A549 (cell line): ENCODE data around the gene PTPRN2.
"Not testable (repeated sequence)": the region's sequence is repeated elsewhere in the genome, so short reads cannot be mapped to it uniquely, and the experiment has no call there.

ENCODE experiments used
- ESRRA ChIP-seq: fragments of 150-350 bp; IDR thresholded peaks from 2 replicates; pipeline ENCODE4 v1.6.1; 2014; ENCODE audit warnings: mild to moderate bottlenecking, low read length, borderline replicate concordance
- HOXB5 ChIP-seq: fragments of 250-450 bp; sonication (Bioruptor Pico); IDR thresholded peaks from 2 replicates; pipeline ENCODE4 v1.5.0; 2020; ENCODE audit warnings: mild to moderate bottlenecking, moderate library complexity
- MYC ChIP-seq: IDR thresholded peaks from 2 replicates; pipeline ENCODE4 v1.6.1; 2012; ENCODE audit warnings: mild to moderate bottlenecking, inconsistent platforms, low read length, improper control_type of control experiment, borderline replicate concordance
- RAD21 ChIP-seq, 2 experiments: fragments of >200 bp in 1 of 2; sonication (Bioruptor Twin) in 1 of 2; formaldehyde crosslinking in 1 of 2; IDR thresholded peaks in 1 of 2; conservative IDR thresholded peaks in 1 of 2; 2 replicates in 1 of 2; 3 replicates in 1 of 2; pipeline ENCODE4 v1.6.1; 2012 to 2018; ENCODE audit warnings: inconsistent platforms in 1 of 2
- TF ChIP-seq, protein P1 (sequence below): fragments of >200 bp; sonication (Bioruptor Twin); formaldehyde crosslinking; IDR thresholded peaks from 3 replicates; pipeline ENCODE4 v1.5.1; 2016

DNA sequence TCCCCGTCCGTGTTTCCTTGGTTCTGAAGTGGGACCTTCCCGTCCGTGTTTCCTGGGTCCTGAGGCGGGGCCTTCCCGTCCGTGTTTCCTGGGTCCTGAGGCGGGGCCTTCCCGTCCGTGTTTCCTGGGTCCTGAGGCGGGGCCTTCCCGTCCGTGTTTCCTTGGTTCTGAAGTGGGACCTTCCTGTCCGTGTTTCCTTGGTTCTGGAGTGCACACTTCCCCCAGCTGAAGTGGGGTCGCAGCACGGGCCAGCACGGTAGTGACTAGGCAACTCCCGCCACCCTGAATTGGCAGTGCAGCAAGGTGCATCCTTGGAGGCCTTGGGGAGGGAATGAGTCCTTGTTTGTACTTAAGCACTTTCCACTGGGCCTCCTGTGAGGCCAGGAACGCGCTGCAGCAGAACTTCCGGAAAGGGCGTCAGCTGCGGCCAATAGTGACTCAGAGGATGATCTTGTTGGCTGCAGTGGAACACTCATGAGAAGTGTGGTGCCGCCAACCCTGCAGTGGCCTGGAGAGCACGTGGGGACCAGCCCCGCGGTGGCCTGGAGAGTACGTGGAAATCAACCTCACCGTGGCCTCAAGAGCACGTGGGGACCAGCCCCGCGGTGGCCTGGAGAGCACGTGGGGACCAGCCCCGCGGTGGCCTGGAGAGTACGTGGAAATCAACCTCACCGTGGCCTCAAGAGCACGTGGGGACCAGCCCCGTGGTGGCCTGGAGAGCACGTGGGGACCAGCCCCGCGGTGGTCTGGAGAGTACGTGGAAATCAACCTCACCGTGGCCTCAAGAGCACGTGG is 685.6 kb downstream of the PTPRN2 start:
- TF ChIP-seq MYC; RAD21 (conservative IDR thresholded peaks at IDR 0.05 in 1 of 2, IDR thresholded peaks at IDR 0.05 in 1 of 2); ESRRA; HOXB5 (CRISPR knock-in tag): not testable (repeated sequence)
- TF ChIP-seq, protein P1, sequence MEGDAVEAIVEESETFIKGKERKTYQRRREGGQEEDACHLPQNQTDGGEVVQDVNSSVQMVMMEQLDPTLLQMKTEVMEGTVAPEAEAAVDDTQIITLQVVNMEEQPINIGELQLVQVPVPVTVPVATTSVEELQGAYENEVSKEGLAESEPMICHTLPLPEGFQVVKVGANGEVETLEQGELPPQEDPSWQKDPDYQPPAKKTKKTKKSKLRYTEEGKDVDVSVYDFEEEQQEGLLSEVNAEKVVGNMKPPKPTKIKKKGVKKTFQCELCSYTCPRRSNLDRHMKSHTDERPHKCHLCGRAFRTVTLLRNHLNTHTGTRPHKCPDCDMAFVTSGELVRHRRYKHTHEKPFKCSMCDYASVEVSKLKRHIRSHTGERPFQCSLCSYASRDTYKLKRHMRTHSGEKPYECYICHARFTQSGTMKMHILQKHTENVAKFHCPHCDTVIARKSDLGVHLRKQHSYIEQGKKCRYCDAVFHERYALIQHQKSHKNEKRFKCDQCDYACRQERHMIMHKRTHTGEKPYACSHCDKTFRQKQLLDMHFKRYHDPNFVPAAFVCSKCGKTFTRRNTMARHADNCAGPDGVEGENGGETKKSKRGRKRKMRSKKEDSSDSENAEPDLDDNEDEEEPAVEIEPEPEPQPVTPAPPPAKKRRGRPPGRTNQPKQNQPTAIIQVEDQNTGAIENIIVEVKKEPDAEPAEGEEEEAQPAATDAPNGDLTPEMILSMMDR: not testable (repeated sequence)
